ENCODE measurements around the gene DCUN1D2.

GRCh38 chr13:113469582-113469981, 20.9 kb downstream of the DCUN1D2 start:
- TF ChIP-seq CTCF (IDR thresholded peaks at IDR 0.05; ENCODE audit: insufficient read depth, low read length) (no peak), REST (IDR thresholded peaks at IDR 0.05; ENCODE audit: insufficient replicate concordance, low read depth) (no peak), POLR2AphosphoS5 (IDR thresholded peaks at IDR 0.05; ENCODE audit: low read depth) (no peak)

All from HL-60 (cell line).